HG02943 (cell line): ENCODE results near the gene EFNA2.
A peak's percentile ranks its signal among the peaks of the same experiment; 100 is the strongest.

Experiments
- ATAC-seq: cut with Tn5 transposase; IDR thresholded peaks from one replicate; pipeline ENCODE4 v1.9.1; 2021; ENCODE audit warnings: mild to moderate bottlenecking, low read depth, moderate library complexity; ENCODE audit not compliant: unreplicated experiment

Gene EFNA2

GRCh38 chr19:1270854-1271527 lies 14.7 kb upstream of the EFNA2 start:
- ATAC-seq: no peak

DNA sequence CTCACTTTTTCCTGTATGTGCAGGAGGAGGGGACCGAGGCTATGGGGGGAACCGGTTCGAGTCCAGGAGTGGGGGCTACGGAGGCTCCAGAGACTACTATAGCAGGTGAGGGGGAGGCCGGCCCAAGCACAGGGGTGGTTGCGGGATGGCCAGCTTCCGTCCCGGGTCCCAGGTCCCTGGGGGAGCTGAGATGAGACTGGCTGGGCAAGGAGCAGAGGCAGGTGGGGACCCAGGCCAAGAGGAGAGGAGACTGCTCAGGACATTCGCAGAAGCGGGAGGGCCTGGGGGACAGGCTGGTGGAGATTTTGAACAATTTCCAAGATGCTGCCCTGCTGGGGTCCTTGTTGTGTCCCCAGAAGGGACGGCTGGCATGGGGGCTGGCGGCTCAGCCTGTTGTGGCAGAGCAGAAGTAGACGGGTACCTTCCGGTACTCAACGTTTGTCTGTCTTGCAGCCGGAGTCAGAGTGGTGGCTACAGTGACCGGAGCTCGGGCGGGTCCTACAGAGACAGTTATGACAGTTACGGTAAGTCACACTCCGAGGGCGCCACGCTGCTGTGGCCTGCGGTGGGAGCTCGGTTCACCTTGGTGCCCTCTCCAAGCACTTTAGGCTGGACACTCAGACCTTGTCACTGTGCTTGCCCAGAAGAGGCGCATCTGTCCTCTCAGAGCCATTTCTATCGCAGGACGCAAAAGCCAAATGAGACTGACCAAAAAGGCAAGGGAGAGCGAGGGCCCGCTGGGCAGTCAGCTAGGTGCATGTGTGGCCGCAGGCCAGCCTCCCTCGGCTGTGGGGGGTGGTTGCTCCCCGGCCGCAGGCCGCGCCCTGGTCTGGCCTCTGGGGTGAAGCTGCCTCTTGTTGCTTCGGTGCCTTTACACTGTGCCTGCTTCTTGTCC lies 13.9 kb upstream of the EFNA2 start:
- no peak for ATAC-seq

DNA sequence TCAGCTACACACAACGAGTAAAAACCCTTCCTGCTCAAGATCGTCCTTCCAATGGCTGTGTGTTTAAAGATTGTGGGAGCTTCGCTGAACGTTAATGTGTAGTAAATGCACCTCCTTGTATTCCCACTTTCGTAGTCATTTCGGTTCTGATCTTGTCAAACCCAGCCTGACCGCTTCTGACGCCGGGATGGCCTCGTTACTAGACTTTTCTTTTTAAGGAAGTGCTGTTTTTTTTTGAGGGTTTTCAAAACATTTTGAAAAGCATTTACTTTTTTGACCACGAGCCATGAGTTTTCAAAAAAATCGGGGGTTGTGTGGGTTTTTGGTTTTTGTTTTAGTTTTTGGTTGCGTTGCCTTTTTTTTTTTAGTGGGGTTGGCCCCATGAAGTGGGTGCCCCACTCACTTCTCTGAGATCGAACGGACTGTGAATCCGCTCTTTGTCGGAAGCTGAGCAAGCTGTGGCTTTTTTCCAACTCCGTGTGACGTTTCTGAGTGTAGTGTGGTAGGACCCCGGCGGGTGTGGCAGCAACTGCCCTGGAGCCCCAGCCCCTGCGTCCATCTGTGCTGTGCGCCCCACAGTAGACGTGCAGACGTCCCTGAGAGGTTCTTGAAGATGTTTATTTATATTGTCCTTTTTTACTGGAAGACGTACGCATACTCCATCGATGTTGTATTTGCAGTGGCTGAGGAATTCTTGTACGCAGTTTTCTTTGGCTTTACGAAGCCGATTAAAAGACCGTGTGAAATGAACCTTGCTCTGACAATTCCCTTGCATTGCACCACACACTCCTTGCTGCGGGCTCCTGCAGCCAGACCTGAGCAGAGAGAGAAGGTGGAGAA lies 13.0 kb upstream of the EFNA2 start:
- no peak for ATAC-seq

DNA sequence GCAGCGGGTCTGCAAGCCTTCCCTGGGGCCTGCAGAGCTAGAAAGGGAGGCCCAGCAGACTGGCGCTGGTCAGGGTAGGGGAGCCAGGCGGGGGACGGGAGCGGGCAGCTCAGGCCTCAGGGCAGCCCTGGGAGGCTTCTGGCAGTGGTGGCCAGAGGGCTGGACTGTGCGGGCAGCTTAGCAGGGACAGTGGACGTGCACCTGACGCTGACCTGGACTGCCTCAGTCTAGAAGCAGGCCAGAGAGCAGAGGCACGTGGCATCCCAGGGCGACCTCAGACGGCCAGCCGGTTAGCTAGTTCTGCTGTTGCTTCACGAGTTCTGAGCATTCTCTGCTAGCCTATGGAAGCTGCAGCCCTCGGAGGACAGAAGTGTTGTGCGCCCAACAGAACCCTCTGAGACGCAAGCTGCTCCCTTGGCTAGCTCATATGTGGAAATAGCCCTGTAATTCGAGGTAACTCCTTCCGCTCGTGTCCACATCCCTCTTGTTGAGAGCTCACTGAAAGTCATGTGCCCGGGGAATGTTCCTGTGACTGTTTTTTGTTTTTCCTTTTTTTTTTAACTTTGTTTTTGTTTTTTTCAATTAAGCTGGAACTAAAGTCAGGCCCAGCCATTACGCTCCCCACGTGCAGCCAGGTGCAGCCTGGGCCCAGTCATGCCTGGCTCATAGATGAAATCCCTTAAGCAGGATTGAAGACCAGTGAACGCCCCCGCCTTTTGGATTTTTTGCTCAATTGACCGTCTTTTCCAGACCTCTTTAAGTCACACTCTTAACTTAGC lies 12.2 kb upstream of the EFNA2 start:
- ATAC-seq: no peak

GRCh38 chr19:1274081-1274851 lies 11.4 kb upstream of the EFNA2 start:
- no peak for ATAC-seq

DNA sequence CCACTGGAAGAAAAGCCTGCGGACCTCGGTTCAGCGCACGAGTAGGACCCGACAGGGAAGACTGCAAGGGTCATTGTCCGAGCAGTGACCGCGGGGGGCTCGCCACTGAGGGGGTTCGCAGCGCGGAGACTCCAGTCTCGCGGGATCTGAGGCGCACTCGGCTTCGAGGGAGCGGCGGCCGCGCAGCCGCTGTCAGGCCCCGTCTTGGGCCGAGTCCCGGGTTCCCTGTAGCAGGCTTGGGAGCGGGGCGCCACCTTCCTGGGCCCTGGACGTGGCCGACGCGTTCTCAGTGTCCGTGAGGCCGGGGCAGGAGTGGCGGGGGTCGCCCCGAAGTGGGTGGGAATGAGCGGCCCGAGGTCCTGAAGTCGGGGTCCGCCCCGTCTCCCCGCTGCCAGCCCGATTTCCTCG lies 10.8 kb upstream of the EFNA2 start:
- ATAC-seq: peak; percentile 3

- peak; percentile 66 for ATAC-seq
These were observed 10.3 kb upstream of the EFNA2 start, which contains the start of gene FAM174C for GRCh38 chr19:1275260-1275975. Gene FAM174C (plus strand): TSS chr19:1275530. CDS start chr19:1275550, 20 bp downstream.

GRCh38 chr19:1275976-1276627 lies 9.6 kb upstream of the EFNA2 start:
- ATAC-seq: no peak

DNA sequence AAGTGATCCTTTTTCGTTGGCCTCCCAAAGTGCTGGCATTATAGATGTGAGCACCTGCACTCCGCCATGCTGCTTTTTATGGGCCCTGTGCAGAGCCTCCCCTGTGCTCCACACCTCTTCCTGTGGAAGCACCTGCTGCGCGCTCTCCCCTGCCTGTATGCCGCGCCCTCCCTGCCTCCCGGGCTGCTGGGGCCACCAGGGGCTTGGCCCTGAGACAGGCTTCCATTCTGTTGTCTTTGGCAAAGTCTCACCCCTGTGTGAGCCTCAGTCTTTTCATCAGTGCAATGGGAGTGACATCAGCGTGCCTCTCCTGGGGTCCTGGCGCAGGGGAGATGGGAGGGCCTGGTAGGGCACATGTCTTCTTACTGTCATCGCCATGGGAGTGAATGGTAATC lies 9.0 kb upstream of the EFNA2 start:
- no peak for ATAC-seq

GRCh38 chr19:1277061-1277460 lies 8.6 kb upstream of the EFNA2 start:
- ATAC-seq: no peak

DNA sequence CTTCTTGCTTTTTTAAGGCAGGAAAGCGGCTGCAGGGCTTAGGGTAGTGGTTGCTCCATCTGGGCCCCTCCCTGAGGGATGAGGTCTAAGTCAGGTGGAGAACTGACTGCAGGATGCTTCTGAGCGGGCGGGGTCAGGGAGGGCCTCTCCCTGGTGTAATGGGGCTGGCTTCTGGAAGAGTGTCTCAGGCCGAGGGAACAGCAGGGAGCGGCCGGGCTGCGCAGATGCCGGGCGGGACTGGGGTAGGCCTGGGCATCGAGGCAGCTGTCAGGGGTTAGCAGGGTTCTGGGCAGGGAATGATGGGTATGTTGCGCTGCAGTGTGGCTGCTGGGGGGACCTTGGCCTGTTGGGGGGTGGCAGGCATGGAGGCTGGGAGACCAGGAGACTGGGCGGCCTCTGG lies 7.6 kb upstream of the EFNA2 start:
- ATAC-seq: no peak

GRCh38 chr19:1278713-1279660 lies 6.7 kb upstream of the EFNA2 start:
- ATAC-seq: no peak

DNA sequence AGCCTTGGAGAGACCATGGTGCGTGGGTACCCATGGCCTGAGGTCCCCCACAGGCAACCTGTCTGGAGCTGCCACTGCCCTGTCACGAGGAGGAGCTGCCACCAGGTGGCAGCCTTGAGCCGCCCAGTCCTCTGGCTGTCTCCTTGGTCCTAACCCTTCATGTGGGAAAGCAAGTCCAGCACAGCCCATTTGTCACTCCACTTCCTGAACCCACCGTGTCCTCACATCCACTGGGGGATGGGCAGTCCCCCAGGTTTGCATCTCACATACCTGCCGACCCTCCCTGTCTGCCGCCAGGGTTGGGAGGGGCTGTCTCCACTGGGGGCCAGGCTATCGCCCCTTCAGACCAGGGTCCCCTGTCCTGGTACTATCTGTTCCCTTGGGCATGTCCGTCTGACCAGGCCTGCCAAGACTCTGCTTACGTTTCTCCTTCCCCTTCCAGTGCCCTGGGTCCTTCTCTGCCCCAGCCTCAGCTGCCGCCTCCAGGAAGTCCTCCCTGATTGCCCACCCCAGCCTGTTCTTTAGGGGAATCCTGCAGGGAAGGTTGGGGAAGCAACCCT lies 5.8 kb upstream of the EFNA2 start:
- ATAC-seq: no peak

- ATAC-seq: no peak
These were observed 4.8 kb upstream of the EFNA2 start for GRCh38 chr19:1280636-1281568.

- no peak for ATAC-seq
These were observed 3.9 kb upstream of the EFNA2 start for GRCh38 chr19:1281569-1282287.
